SU-DHL-6 (cell line): Measurements from ENCODE around the gene SCCPDH.

Experiments used
- H2AFZ ChIP-seq: fragments of 200-600 bp; sonication (generic); 2 replicates; pipeline ENCODE4 v1.6.1; 2014; ENCODE audit warnings: low read depth, mild to moderate bottlenecking, moderate library complexity, mixed read lengths, antibody characterized with exemption, low read length; ENCODE audit not compliant: severe bottlenecking
- H3F3A ChIP-seq: fragments of 200-600 bp; shearing (Covaris generic); 2 replicates; pipeline ENCODE4 v1.6.0; 2016; ENCODE audit warnings: antibody characterized with exemption, mild to moderate bottlenecking; ENCODE audit not compliant: insufficient read depth
- H3K27ac ChIP-seq: fragments of 200-600 bp; sonication (generic); 2 replicates; pipeline ENCODE4 v1.5.1; 2016; ENCODE audit warnings: low read depth, mild to moderate bottlenecking, low read length, moderate library complexity, mixed read lengths
- H3K27me3 ChIP-seq: fragments of 200-600 bp; sonication (generic), shearing (Covaris generic); 2 replicates; pipeline ENCODE4 v1.6.0; 2014; ENCODE audit warnings: mild to moderate bottlenecking, low read length
- H3K36me3 ChIP-seq: fragments of 200-600 bp; sonication (generic); 2 replicates; pipeline ENCODE4 v1.6.1; 2014; ENCODE audit warnings: mild to moderate bottlenecking, low read length, mixed read lengths
- H3K4me2 ChIP-seq: fragments of 300-600, 200-600 bp; shearing (Covaris generic), sonication (generic); 2 replicates; pipeline ENCODE4 v1.6.0; 2014; ENCODE audit warnings: low read length, low read depth, mild to moderate bottlenecking; ENCODE audit not compliant: poor library complexity, severe bottlenecking
- H3K4me3 ChIP-seq: fragments of 200-600 bp; sonication (generic); 2 replicates; pipeline ENCODE4 v1.5.1; 2014; ENCODE audit warnings: antibody characterized with exemption, low read length, mild to moderate bottlenecking, mixed read lengths; ENCODE audit not compliant: insufficient read depth, poor library complexity, severe bottlenecking
- H3K79me2 ChIP-seq: fragments of 200-600 bp; sonication (generic); 2 replicates; pipeline ENCODE4 v1.6.1; 2014; ENCODE audit warnings: mild to moderate bottlenecking, low read length, moderate library complexity; ENCODE audit not compliant: insufficient read depth
- H3K9ac ChIP-seq: fragments of 200-600 bp; sonication (generic); 2 replicates; pipeline ENCODE4 v1.7.0; 2014; ENCODE audit warnings: mild to moderate bottlenecking, low read length
- H3K9me2 ChIP-seq: fragments of 200-600 bp; sonication (generic); replicated peaks from 2 replicates; pipeline ENCODE4 v1.6.1; 2014; ENCODE audit warnings: low read length; ENCODE audit not compliant: insufficient read depth
- H3K9me3 ChIP-seq: fragments of 200-600 bp; sonication (generic); 2 replicates; pipeline ENCODE4 v1.6.1; 2014; ENCODE audit warnings: low read length, mixed read lengths; ENCODE audit not compliant: insufficient read depth
- H4K20me1 ChIP-seq: fragments of 200-600 bp; sonication (generic); 2 replicates; pipeline ENCODE4 v1.6.1; 2014; ENCODE audit warnings: low read depth, mild to moderate bottlenecking, antibody characterized with exemption, low read length, moderate library complexity, mixed read lengths
- EZH2phosphoT487 ChIP-seq: fragments of 200-600 bp; sonication (generic), shearing (Covaris generic); conservative IDR thresholded peaks from 2 replicates; pipeline ENCODE4 v1.6.1; 2018; ENCODE audit warnings: mild to moderate bottlenecking, antibody characterized with exemption, low read length, moderate library complexity, mixed read lengths
- TF ChIP-seq, protein P1 (sequence below): fragments of 200-600 bp; sonication (generic); IDR thresholded peaks from one replicate; pipeline ENCODE4 v1.5.1; 2017; ENCODE audit warnings: antibody characterized with exemption, mild to moderate bottlenecking, low read length, moderate library complexity; ENCODE audit not compliant: insufficient read depth, poor library complexity, severe bottlenecking

The SCCPDH gene

GRCh38 chr1:246768403-246769020, 44.3 kb downstream of the SCCPDH start:
- Histone ChIP-seq H3K9ac (no peak overlapping the region), H3K27ac (no peak overlapping the region), H3F3A (no peaks in the 10 kb centered on the region), H3K4me2 (no peak overlapping the region), H3K4me3 (no peak overlapping the region), H3K9me3 (no peaks in the 10 kb centered on the region), H3K9me2 (no peaks in the 10 kb centered on the region), H3K79me2 (no peaks in the 10 kb centered on the region), H2AFZ (no peak overlapping the region), H3K27me3 (no peaks in the 10 kb centered on the region), H3K36me3 (no peaks in the 10 kb centered on the region), H4K20me1 (no peaks in the 10 kb centered on the region)
- TF ChIP-seq, protein P1, sequence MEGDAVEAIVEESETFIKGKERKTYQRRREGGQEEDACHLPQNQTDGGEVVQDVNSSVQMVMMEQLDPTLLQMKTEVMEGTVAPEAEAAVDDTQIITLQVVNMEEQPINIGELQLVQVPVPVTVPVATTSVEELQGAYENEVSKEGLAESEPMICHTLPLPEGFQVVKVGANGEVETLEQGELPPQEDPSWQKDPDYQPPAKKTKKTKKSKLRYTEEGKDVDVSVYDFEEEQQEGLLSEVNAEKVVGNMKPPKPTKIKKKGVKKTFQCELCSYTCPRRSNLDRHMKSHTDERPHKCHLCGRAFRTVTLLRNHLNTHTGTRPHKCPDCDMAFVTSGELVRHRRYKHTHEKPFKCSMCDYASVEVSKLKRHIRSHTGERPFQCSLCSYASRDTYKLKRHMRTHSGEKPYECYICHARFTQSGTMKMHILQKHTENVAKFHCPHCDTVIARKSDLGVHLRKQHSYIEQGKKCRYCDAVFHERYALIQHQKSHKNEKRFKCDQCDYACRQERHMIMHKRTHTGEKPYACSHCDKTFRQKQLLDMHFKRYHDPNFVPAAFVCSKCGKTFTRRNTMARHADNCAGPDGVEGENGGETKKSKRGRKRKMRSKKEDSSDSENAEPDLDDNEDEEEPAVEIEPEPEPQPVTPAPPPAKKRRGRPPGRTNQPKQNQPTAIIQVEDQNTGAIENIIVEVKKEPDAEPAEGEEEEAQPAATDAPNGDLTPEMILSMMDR, result no peak
- no peak for TF ChIP-seq EZH2phosphoT487

GRCh38 chr1:246769306-246769705, 45.1 kb downstream of the SCCPDH start:
- no peak overlapping the region for H3K4me3 ChIP-seq
- H3K4me2 ChIP-seq, result no peak overlapping the region
- no peak overlapping the region for H3K27ac ChIP-seq
- H3K9me3 ChIP-seq, result no peaks in the 10 kb centered on the region
- H2AFZ ChIP-seq, result no peak overlapping the region
- no peaks in the 10 kb centered on the region for H3F3A ChIP-seq
- no peaks in the 10 kb centered on the region for H3K27me3 ChIP-seq
- no peaks in the 10 kb centered on the region for H4K20me1 ChIP-seq
- 0 out of 2 replicates have a peak, but pooled peaks cover 4% of the 10 kb centered on the region for H3K36me3 ChIP-seq
- no peaks in the 10 kb centered on the region for H3K79me2 ChIP-seq
- no peaks in the 10 kb centered on the region for H3K9me2 ChIP-seq
- no peak overlapping the region for H3K9ac ChIP-seq
- TF ChIP-seq, protein P1, result no peak
- TF ChIP-seq EZH2phosphoT487, result no peak

DNA sequence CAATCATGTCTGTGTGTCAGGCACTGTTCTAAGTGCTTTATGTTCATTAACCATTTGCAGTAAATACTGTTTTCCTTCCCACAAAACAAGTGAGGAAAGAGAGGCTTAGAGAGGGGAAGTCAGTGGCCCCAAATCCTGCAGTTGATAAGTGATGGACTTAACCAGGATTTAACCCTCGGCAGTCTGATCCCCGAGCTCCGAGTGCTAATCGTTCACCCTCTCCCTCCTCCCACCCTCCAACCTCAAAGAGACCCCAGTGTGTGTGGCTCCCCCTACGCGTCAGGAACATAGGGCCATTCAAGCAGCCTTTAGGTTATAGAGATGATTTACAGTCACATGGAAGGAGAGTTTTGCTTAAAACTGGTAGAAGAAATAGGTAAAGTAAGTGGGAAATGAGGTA, 47.2 kb downstream of the SCCPDH start:
- Histone ChIP-seq H3F3A (no peaks in the 10 kb centered on the region), H3K27me3 (no peaks in the 10 kb centered on the region), H2AFZ (no peak overlapping the region), H3K79me2 (no peaks in the 10 kb centered on the region), H4K20me1 (no peaks in the 10 kb centered on the region), H3K27ac (no peak overlapping the region), H3K4me2 (no peak overlapping the region), H3K9me3 (no peaks in the 10 kb centered on the region), H3K9me2 (no peaks in the 10 kb centered on the region), H3K9ac (no peak overlapping the region), H3K36me3 (0 out of 2 replicates have a peak, but pooled peaks cover 4% of the 10 kb centered on the region), H3K4me3 (no peak overlapping the region)
- TF ChIP-seq, protein P1, result no peak
- TF ChIP-seq EZH2phosphoT487, result no peak
